ENCODE data around the gene FBXO31. TPM values are rescaled to one million over a fixed set of nuclear protein-coding genes. Genes with fewer than 3 reads are reported as not detected.

FBXO31 gene
- total RNA-seq, 1 experiment from 2014 or later: 11.9 TPM

GRCh38 chr16:87319011-87319410 lies 64.6 kb downstream of the FBXO31 start:
- no peak for DNase-seq
- Histone ChIP-seq H3K4me3 (no peak overlapping the region), H3K27me3 (no peaks in the 10 kb centered on the region), H3K27ac (no peak overlapping the region), H3K9me3 (replicated peaks) (no peaks in the 10 kb centered on the region), H3K36me3 (no peaks in the 10 kb centered on the region), H3K4me1 (peaks cover 2% of the 10 kb centered on the region; the same call in 1 of the 2 replicates)

- H3K9me3 ChIP-seq (replicated peaks): no peaks in the 10 kb centered on the region
- no peaks in the 10 kb centered on the region for H3K27me3 ChIP-seq
- H3K27ac ChIP-seq: peak overlapping the region; percentile 92
- H3K4me1 ChIP-seq: peaks cover 2% of the 10 kb centered on the region; the same call in 1 of the 2 replicates
- peak overlapping the region; percentile 98 for H3K4me3 ChIP-seq
- DNase-seq: peak; percentile 39 to 42
- H3K36me3 ChIP-seq: no peaks in the 10 kb centered on the region
Observed at GRCh38 chr16:87317750-87318644, 65.6 kb downstream of the FBXO31 start.

GRCh38 chr16:87316923-87317749 lies 66.4 kb downstream of the FBXO31 start, which contains the start of gene C16orf95:
C16orf95 (minus strand) TSS chr16:87317392; CDS start chr16:87317242, 150 bp downstream.
- no peaks in the 10 kb centered on the region for H3K27me3 ChIP-seq

GRCh38 chr16:87316450-87316922 lies 67.1 kb downstream of the FBXO31 start:
- Histone ChIP-seq H3K4me1 (peaks cover 2% of the 10 kb centered on the region; the same call in 1 of the 2 replicates), H3K27ac (no peak overlapping the region; the same call in 1 of the 2 replicates), H3K4me3 (peak overlapping the region; percentile 98), H3K36me3 (no peaks in the 10 kb centered on the region), H3K9me3 (replicated peaks) (no peaks in the 10 kb centered on the region), H3K27me3 (no peaks in the 10 kb centered on the region)
- no peak for DNase-seq

More at GRCh38 chr16:87316923-87317749, 66.4 kb downstream of the FBXO31 start, which contains the start of gene C16orf95:
- Histone ChIP-seq H3K4me1 (peaks cover 2% of the 10 kb centered on the region; the same call in 1 of the 2 replicates), H3K4me3 (peak within 1 kb of the TSS; percentile 98), H3K9me3 (replicated peaks) (no peaks in the 10 kb centered on the region), H3K36me3 (no peaks in the 10 kb centered on the region), H3K27ac (peak within 1 kb of the TSS; percentile 92)
- DNase-seq: peak; percentile 93

GRCh38 chr16:87314990-87315420 lies 68.6 kb downstream of the FBXO31 start:
- H3K27ac ChIP-seq: no peak overlapping the region
- peaks cover 2% of the 10 kb centered on the region; the same call in 1 of the 2 replicates for H3K4me1 ChIP-seq
- H3K9me3 ChIP-seq (replicated peaks): no peaks in the 10 kb centered on the region
- DNase-seq: no peak
- no peak overlapping the region for H3K4me3 ChIP-seq
- no peaks in the 10 kb centered on the region for H3K27me3 ChIP-seq
- no peaks in the 10 kb centered on the region for H3K36me3 ChIP-seq

GRCh38 chr16:87312008-87312407 lies 71.6 kb downstream of the FBXO31 start:
- Histone ChIP-seq H3K4me1 (no peaks in the 10 kb centered on the region), H3K9me3 (replicated peaks) (no peaks in the 10 kb centered on the region), H3K27me3 (no peaks in the 10 kb centered on the region), H3K27ac (no peak overlapping the region), H3K36me3 (no peaks in the 10 kb centered on the region), H3K4me3 (no peak overlapping the region)
- DNase-seq: no peak

- no peak overlapping the region for H3K4me3 ChIP-seq
- DNase-seq: no peak
Observed at GRCh38 chr16:87311387-87311786, 72.2 kb downstream of the FBXO31 start.

GRCh38 chr16:87310610-87311009 lies 73.0 kb downstream of the FBXO31 start:
- DNase-seq: no peak
- H3K4me3 ChIP-seq: no peak overlapping the region
- no peaks in the 10 kb centered on the region for H3K9me3 ChIP-seq (replicated peaks)
- no peaks in the 10 kb centered on the region for H3K4me1 ChIP-seq
- H3K36me3 ChIP-seq: no peaks in the 10 kb centered on the region
- H3K27me3 ChIP-seq: no peaks in the 10 kb centered on the region
- H3K27ac ChIP-seq: no peak overlapping the region

More at GRCh38 chr16:87311387-87311786, 72.2 kb downstream of the FBXO31 start:
- H3K9me3 ChIP-seq (replicated peaks): no peaks in the 10 kb centered on the region
- no peaks in the 10 kb centered on the region for H3K36me3 ChIP-seq
- H3K27me3 ChIP-seq: no peaks in the 10 kb centered on the region
- H3K27ac ChIP-seq: no peak overlapping the region
- no peaks in the 10 kb centered on the region for H3K4me1 ChIP-seq

- Histone ChIP-seq H3K4me1 (no peaks in the 10 kb centered on the region), H3K27me3 (no peaks in the 10 kb centered on the region), H3K36me3 (no peaks in the 10 kb centered on the region), H3K4me3 (no peak overlapping the region), H3K9me3 (replicated peaks) (no peaks in the 10 kb centered on the region), H3K27ac (no peak overlapping the region)
- no peak for DNase-seq
Observed at GRCh38 chr16:87309620-87310525, 73.7 kb downstream of the FBXO31 start.

- no peaks in the 10 kb centered on the region for H3K36me3 ChIP-seq
- DNase-seq: no peak
- no peaks in the 10 kb centered on the region for H3K4me1 ChIP-seq
- H3K27me3 ChIP-seq: no peaks in the 10 kb centered on the region
- H3K4me3 ChIP-seq: no peak overlapping the region
- H3K27ac ChIP-seq: no peak overlapping the region
- no peaks in the 10 kb centered on the region for H3K9me3 ChIP-seq (replicated peaks)
Observed at GRCh38 chr16:87308826-87309225, 74.8 kb downstream of the FBXO31 start.

- Histone ChIP-seq H3K4me1 (no peaks in the 10 kb centered on the region), H3K27ac (no peak overlapping the region), H3K27me3 (no peaks in the 10 kb centered on the region), H3K9me3 (replicated peaks) (no peaks in the 10 kb centered on the region), H3K36me3 (no peaks in the 10 kb centered on the region), H3K4me3 (no peak overlapping the region)
- DNase-seq: no peak
Observed at GRCh38 chr16:87306516-87306915, 77.1 kb downstream of the FBXO31 start.

GRCh38 chr16:87305505-87306391 lies 77.8 kb downstream of the FBXO31 start:
- Histone ChIP-seq H3K27ac (no peak overlapping the region), H3K4me3 (no peak overlapping the region), H3K27me3 (no peaks in the 10 kb centered on the region), H3K36me3 (no peaks in the 10 kb centered on the region), H3K9me3 (replicated peaks) (no peaks in the 10 kb centered on the region), H3K4me1 (no peaks in the 10 kb centered on the region)
- DNase-seq: no peak

- Histone ChIP-seq H3K9me3 (replicated peaks) (no peaks in the 10 kb centered on the region), H3K27me3 (no peaks in the 10 kb centered on the region), H3K4me1 (no peaks in the 10 kb centered on the region), H3K27ac (no peak overlapping the region), H3K4me3 (no peak overlapping the region), H3K36me3 (no peaks in the 10 kb centered on the region)
- DNase-seq: no peak
Observed at GRCh38 chr16:87304951-87305350, 78.6 kb downstream of the FBXO31 start.
